PFSK-1 (cell line): ENCODE measurements around the gene TEF.

Source experiments
- FOXP2 ChIP-seq: optimal IDR thresholded peaks from 2 replicates; pipeline ENCODE3; 2011; ENCODE audit warnings: borderline replicate concordance, control low read depth, inconsistent platforms; ENCODE audit not compliant: insufficient read depth; ENCODE audit errors: extremely low read length, extremely low read depth
- POLR2AphosphoS5 ChIP-seq: IDR thresholded peaks from 2 replicates; pipeline ENCODE4 v1.6.1; 2012; ENCODE audit warnings: low read depth, mild to moderate bottlenecking, control low read depth, low read length, moderate library complexity
- SIN3A ChIP-seq: IDR thresholded peaks from 2 replicates; pipeline ENCODE4 v1.6.1; 2012; ENCODE audit warnings: mild to moderate bottlenecking, low read length, moderate library complexity, borderline replicate concordance; ENCODE audit not compliant: insufficient read depth
- TAF1 ChIP-seq: IDR thresholded peaks from 2 replicates; pipeline ENCODE4 v1.6.1; 2012; ENCODE audit warnings: low read length, control low read depth, borderline replicate concordance; ENCODE audit not compliant: insufficient read depth
- TF ChIP-seq, protein P1 (sequence below), 2 experiments: IDR thresholded peaks; 2 replicates each; pipeline versions ENCODE4 v1.6.1 to v1.8.0; 2011 to 2012; ENCODE audit warnings: low read depth in 2 of 2, low read length in 2 of 2, control low read depth in 1 of 2, inconsistent platforms in 1 of 2, mild to moderate bottlenecking in 1 of 2, moderate library complexity in 1 of 2; ENCODE audit not compliant: insufficient read depth in 1 of 2

DNA sequence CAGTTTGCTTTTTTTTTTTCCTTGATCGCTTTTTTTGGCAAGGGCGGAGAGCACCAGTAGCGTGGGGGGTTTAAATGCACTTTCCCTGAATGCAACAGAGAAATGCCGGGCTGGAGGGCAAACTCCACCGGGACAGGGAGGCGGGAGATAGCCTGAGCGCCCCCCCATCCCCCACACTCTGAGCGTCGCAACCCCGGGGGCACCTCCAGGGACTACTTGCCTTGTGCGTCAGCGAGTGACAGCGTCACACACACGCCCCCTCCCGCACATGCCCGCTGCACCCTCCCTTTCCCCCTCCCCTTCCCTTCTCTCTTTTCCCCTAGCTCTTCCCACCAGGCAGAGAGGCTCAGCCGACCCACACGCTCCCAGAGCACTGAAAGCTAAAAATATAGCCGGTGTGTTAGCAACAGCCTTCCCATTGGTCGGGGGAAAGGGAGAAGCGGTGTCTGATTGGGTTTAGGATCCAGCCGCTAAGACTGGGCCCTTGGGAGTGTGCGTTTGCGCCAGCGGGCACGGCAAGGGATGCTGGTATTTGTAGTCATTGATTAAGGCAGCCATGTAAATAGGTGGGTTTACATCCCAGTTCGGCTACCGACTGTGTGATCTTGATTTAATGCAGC, 66.6 kb downstream of the TEF start:
- peak; percentile 49 for TF ChIP-seq POLR2AphosphoS5
- TF ChIP-seq TAF1: peak; percentile 78; the same call in 1 of the 2 replicates
- TF ChIP-seq, protein P1, sequence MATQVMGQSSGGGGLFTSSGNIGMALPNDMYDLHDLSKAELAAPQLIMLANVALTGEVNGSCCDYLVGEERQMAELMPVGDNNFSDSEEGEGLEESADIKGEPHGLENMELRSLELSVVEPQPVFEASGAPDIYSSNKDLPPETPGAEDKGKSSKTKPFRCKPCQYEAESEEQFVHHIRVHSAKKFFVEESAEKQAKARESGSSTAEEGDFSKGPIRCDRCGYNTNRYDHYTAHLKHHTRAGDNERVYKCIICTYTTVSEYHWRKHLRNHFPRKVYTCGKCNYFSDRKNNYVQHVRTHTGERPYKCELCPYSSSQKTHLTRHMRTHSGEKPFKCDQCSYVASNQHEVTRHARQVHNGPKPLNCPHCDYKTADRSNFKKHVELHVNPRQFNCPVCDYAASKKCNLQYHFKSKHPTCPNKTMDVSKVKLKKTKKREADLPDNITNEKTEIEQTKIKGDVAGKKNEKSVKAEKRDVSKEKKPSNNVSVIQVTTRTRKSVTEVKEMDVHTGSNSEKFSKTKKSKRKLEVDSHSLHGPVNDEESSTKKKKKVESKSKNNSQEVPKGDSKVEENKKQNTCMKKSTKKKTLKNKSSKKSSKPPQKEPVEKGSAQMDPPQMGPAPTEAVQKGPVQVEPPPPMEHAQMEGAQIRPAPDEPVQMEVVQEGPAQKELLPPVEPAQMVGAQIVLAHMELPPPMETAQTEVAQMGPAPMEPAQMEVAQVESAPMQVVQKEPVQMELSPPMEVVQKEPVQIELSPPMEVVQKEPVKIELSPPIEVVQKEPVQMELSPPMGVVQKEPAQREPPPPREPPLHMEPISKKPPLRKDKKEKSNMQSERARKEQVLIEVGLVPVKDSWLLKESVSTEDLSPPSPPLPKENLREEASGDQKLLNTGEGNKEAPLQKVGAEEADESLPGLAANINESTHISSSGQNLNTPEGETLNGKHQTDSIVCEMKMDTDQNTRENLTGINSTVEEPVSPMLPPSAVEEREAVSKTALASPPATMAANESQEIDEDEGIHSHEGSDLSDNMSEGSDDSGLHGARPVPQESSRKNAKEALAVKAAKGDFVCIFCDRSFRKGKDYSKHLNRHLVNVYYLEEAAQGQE (IDR thresholded peaks at IDR 0.05; ENCODE audit: insufficient read depth in 1 of 2, low read depth in 2 of 2, low read length in 2 of 2): peak in 1 of 2 experiments; percentile 34; a peak in 1 of 4 replicates
- peak; percentile 35; the same call in 1 of the 2 replicates for TF ChIP-seq SIN3A
- TF ChIP-seq FOXP2: peak; percentile 87
